Endothelial cell of umbilical vein (primary cell): ENCODE data around the gene NUP50. TPM values are rescaled to one million over a fixed set of nuclear protein-coding genes. Genes with fewer than 3 reads are reported as not detected.
"Not testable (repeated sequence)": the region's sequence is repeated elsewhere in the genome, so short reads cannot be mapped to it uniquely, and the experiment has no call there.

ENCODE experiments used
- BruUV-seq: library from RNA; stranded (reverse); fragments of 400-500 nt; replicated peaks from 2 replicates; lab custom pipeline; 2021; lab: Mats Ljungman, UMichigan
- CTCF ChIA-PET: fragments of 300-600, 350-600 bp; sonication (Branson Sonifier 250); formaldehyde crosslinking; loops from one replicate; lab custom pipeline; 2021; ENCODE audit warnings: antibody characterized with exemption, inconsistent platforms; lab: Charles Lee
- POLR2A ChIA-PET: fragments of 300-600, 350-600 bp; sonication (Branson Sonifier 250); formaldehyde crosslinking; loops from one replicate; lab custom pipeline; 2021; ENCODE audit warnings: antibody characterized with exemption, inconsistent platforms; lab: Charles Lee
- DNase-seq: peaks from one replicate; pipeline ENCODE4 v3.0.0-alpha.2; 2011; ENCODE audit warnings: low read depth, low spot score
- FAIRE-seq: peaks from 2 replicates; lab custom pipeline; 2011; peaks lifted over from hg19 to GRCh38; lab: Jason Lieb, UNC
- H2AFZ ChIP-seq: 2 replicates; pipeline ENCODE4 v1.6.0; 2012; ENCODE audit warnings: low read depth, low read length, control low read depth, inconsistent platforms
- H3K27ac ChIP-seq: 2 replicates; pipeline ENCODE4 v1.5.1; 2011; ENCODE audit warnings: low read depth, mild to moderate bottlenecking, control low read depth, low read length, moderate library complexity; ENCODE audit not compliant: insufficient read depth
- H3K27me3 ChIP-seq, 2 experiments: 2 replicates each; pipeline versions ENCODE4 v1.6.0 to v1.6.1; 2011; ENCODE audit warnings: low read length in 2 of 2, mixed read lengths in 1 of 2; ENCODE audit not compliant: control insufficient read depth in 2 of 2, insufficient read depth in 2 of 2
- H3K36me3 ChIP-seq, 2 experiments: 2 replicates in 1 of 2; 3 replicates in 1 of 2; pipeline ENCODE4 v1.5.1; 2011; ENCODE audit warnings: low read length in 2 of 2, mild to moderate bottlenecking in 1 of 2, moderate library complexity in 1 of 2; ENCODE audit not compliant: control insufficient read depth in 2 of 2, insufficient read depth in 2 of 2; ENCODE audit errors: extremely low read depth in 1 of 2
- H3K4me1 ChIP-seq: 3 replicates; pipeline ENCODE4 v1.5.1; 2011; ENCODE audit warnings: mild to moderate bottlenecking, low read length; ENCODE audit not compliant: control insufficient read depth, insufficient read depth; ENCODE audit errors: extremely low read depth
- H3K4me2 ChIP-seq: 2 replicates; pipeline ENCODE4 v1.6.1; 2011; ENCODE audit warnings: low read length, control low read depth, mixed read lengths; ENCODE audit not compliant: insufficient read depth
- H3K4me3 ChIP-seq, 3 experiments: fragments of 200-600 bp in 1 of 3; sonication (generic), shearing (Covaris generic) in 1 of 3; replicated peaks in 1 of 3; 2 replicates each; pipeline ENCODE4 v1.5.1; 2011 to 2016; ENCODE audit warnings: control low read depth in 3 of 3, low read length in 3 of 3, mild to moderate bottlenecking in 2 of 3, inconsistent platforms in 1 of 3, low read depth in 1 of 3, moderate library complexity in 1 of 3; ENCODE audit not compliant: insufficient read depth in 1 of 3
- H3K79me2 ChIP-seq: 2 replicates; pipeline ENCODE4 v1.6.0; 2012; ENCODE audit warnings: low read length, inconsistent platforms; ENCODE audit not compliant: control insufficient read depth, insufficient read depth
- H3K9ac ChIP-seq: replicated peaks from 2 replicates; pipeline ENCODE3; 2011; ENCODE audit warnings: low read length, control low read depth; ENCODE audit not compliant: insufficient read depth; ENCODE audit errors: extremely low read depth
- H3K9me1 ChIP-seq: replicated peaks from 3 replicates; pipeline ENCODE4 v1.6.0; 2011; ENCODE audit warnings: mild to moderate bottlenecking, low read length; ENCODE audit not compliant: control insufficient read depth, insufficient read depth; ENCODE audit errors: extremely low read depth
- H3K9me3 ChIP-seq: replicated peaks from 2 replicates; pipeline ENCODE4 v1.5.1; 2012; ENCODE audit warnings: low read length, inconsistent platforms; ENCODE audit not compliant: control insufficient read depth, insufficient read depth
- H4K20me1 ChIP-seq: replicated peaks from 2 replicates; pipeline ENCODE3; 2011; ENCODE audit warnings: mild to moderate bottlenecking, low read length; ENCODE audit not compliant: control insufficient read depth, insufficient read depth; ENCODE audit errors: extremely low read depth
- CTCF ChIP-seq, 2 donors: IDR thresholded peaks; 1 replicate in 1 of 2; 2 replicates in 1 of 2; pipeline ENCODE4 v1.5.1; 2011; ENCODE audit warnings: low read length in 2 of 2, mild to moderate bottlenecking in 2 of 2, moderate library complexity in 2 of 2, control low read depth in 1 of 2, inconsistent platforms in 1 of 2, low read depth in 1 of 2; ENCODE audit not compliant: insufficient read depth in 1 of 2; ENCODE audit errors: extremely low read depth in 1 of 2
- EZH2 ChIP-seq: IDR thresholded peaks from 2 replicates; pipeline ENCODE4 v1.6.1; 2012; ENCODE audit warnings: borderline replicate concordance, low read depth, mild to moderate bottlenecking, moderate library complexity, low read length, inconsistent platforms; ENCODE audit not compliant: severe bottlenecking
- FOS ChIP-seq: IDR thresholded peaks from 2 replicates; pipeline ENCODE4 v1.6.1; 2011; ENCODE audit warnings: mild to moderate bottlenecking, low read length, moderate library complexity, borderline replicate concordance; ENCODE audit not compliant: insufficient read depth
- GATA2 ChIP-seq: IDR thresholded peaks from 2 replicates; pipeline ENCODE4 v1.7.0; 2011; ENCODE audit warnings: low read depth, mild to moderate bottlenecking, moderate library complexity, mixed read lengths, low read length; ENCODE audit not compliant: insufficient read length, insufficient read depth
- JUN ChIP-seq: IDR thresholded peaks from 2 replicates; pipeline ENCODE4 v1.6.1; 2011; ENCODE audit warnings: borderline replicate concordance, low read depth; ENCODE audit not compliant: insufficient read length, insufficient read depth
- MYC ChIP-seq: IDR thresholded peaks from one replicate; pipeline ENCODE4 v1.6.1; 2011; ENCODE audit warnings: mild to moderate bottlenecking, low read depth, low read length
- POLR2A ChIP-seq: IDR thresholded peaks from 2 replicates; pipeline ENCODE4 v1.6.1; 2012; ENCODE audit warnings: low read depth, mild to moderate bottlenecking, control low read depth, low read length
- POLR2AphosphoS5 ChIP-seq: IDR thresholded peaks from 2 replicates; pipeline ENCODE4 v1.6.1; 2012; ENCODE audit warnings: low read depth, mild to moderate bottlenecking, control low read depth, low read length, moderate library complexity; ENCODE audit not compliant: insufficient read depth
- dilution Hi-C: fragments of 300-500 bp; cut with MboI; formaldehyde crosslinking; loops from one replicate; pipeline ENCODE4 v1.15.0; 2019; ENCODE audit warnings: low sequenced_read_pairs; ENCODE audit not compliant: extremely low pct_ligation_motif_present
- intact Hi-C: fragments of 100-400 bp; cut with micrococcal nuclease; formaldehyde crosslinking; loops from one replicate; pipeline ENCODE4 v1.10.0; 2022
- polyA plus RNA-seq, 4 experiments: library from polyadenylated mRNA; depleted of rRNA in 3 of 4; stranded (reverse) in 3 of 4; unstranded in 1 of 4; fragments of >200 nt; gene quantifications; 2 replicates each; pipeline versions ENCODE4 v1.2.1 to v1.2.3, GENCODE V29; 2011 to 2012; ENCODE audit warnings: missing spikeins in 1 of 4
- total RNA-seq: library from RNA; stranded (reverse); gene quantifications from 2 replicates; pipeline ENCODE4 v1.2.3, GENCODE V29; 2021
- TF ChIP-seq, protein P1 (sequence below): IDR thresholded peaks from 2 replicates; pipeline ENCODE4 v1.6.1; 2011; ENCODE audit not compliant: insufficient read depth, insufficient read length

NUP50 gene
- total and polyA plus RNA-seq, 2 donors (not counting 3 experiments of a cell fraction or from before 2014, with no cell fraction given) = 12.4 to 90.9 TPM

GRCh38 chr22:45191746-45192145 lies 28.0 kb downstream of the NUP50 start:
- dilution Hi-C loops = not testable (repeated sequence)
- POLR2A ChIA-PET = interaction anchor here (0.6 kb wide), 2 partner anchors 9 to 95 kb away, joined by 5 read pairs; no protein-coding TSS in a partner anchor

GRCh38 chr22:45192701-45193187 lies 29.0 kb downstream of the NUP50 start:
- POLR2A ChIA-PET = no interaction called here
- Histone ChIP-seq H3K4me1 (no peaks in the 10 kb centered on the region), H2AFZ (no peak overlapping the region), H3K36me3 (peaks cover 2 to 10% of the 10 kb centered on the region in 2 experiments), H3K9me1 (no peaks in the 10 kb centered on the region), H4K20me1 (no peaks in the 10 kb centered on the region), H3K9me3 (no peaks in the 10 kb centered on the region), H3K27me3 (no peaks in the 10 kb centered on the region), H3K79me2 (no peaks in the 10 kb centered on the region), H3K27ac (no peak overlapping the region), H3K4me3 (no peak overlapping the region), H3K9ac (no peak overlapping the region), H3K4me2 (no peak overlapping the region)
- intact Hi-C loops = loop anchor here (1.0 kb wide), 1 partner anchor 71 kb away; no protein-coding TSS in a partner anchor
- no TSS peak for BruUV-seq
- FAIRE-seq (no peak), DNase-seq (no peak)
- CTCF ChIA-PET = interaction anchor here (0.8 to 2.0 kb wide), 7 partner anchors 9 to 372 kb away, joined by 3 to 9 read pairs (median 3); partner anchors contain the start of gene NUP50
- dilution Hi-C loops = no loop called here
- TF ChIP-seq, protein P1, sequence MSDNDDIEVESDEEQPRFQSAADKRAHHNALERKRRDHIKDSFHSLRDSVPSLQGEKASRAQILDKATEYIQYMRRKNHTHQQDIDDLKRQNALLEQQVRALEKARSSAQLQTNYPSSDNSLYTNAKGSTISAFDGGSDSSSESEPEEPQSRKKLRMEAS = no peak
- TF ChIP-seq FOS (no peak), GATA2 (no peak), JUN (no peak), MYC (no peak), POLR2A (no peak), EZH2 (no peak), CTCF (IDR thresholded peaks at IDR 0.05; ENCODE audit: extremely low read depth in 1 of 2, insufficient read depth in 1 of 2, low read depth in 1 of 2, low read length in 2 of 2) (no peak), POLR2AphosphoS5 (no peak)

More at GRCh38 chr22:45191746-45192145, 28.0 kb downstream of the NUP50 start:
- not testable (repeated sequence) for H3K9me3 ChIP-seq, H3K27ac ChIP-seq, H3K4me3 ChIP-seq, H3K9me1 ChIP-seq, H3K4me1 ChIP-seq, H3K79me2 ChIP-seq, FAIRE-seq, H3K4me2 ChIP-seq, DNase-seq, H3K36me3 ChIP-seq, H3K9ac ChIP-seq, H2AFZ ChIP-seq, BruUV-seq, H4K20me1 ChIP-seq, H3K27me3 ChIP-seq
- CTCF ChIA-PET = interaction anchor here (0.9 to 2.0 kb wide), 3 partner anchors 17 to 32 kb away, joined by 3 to 9 read pairs (median 6); no protein-coding TSS in a partner anchor
- intact Hi-C loops = loop anchor here (1.0 kb wide), 1 partner anchor 72 kb away; no protein-coding TSS in a partner anchor
